Stimulated activated CD4-positive, alpha-beta T cell treated with anti-CD3 and anti-CD28 coated beads, Interleukin-1b, Interleukin-23, amount 100 ng/mL, for 4 hours (primary cell): ENCODE results near the gene TTI1.
"Not testable (repeated sequence)": the region's sequence is repeated elsewhere in the genome, so short reads cannot be mapped to it uniquely, and the experiment has no call there.

Source experiments
- DNase-seq, 2 donors: peaks; one replicate each; pipeline ENCODE4 v3.0.0-alpha.2; 2020; ENCODE audit warnings: low read depth in 2 of 2

The TTI1 gene

DNA sequence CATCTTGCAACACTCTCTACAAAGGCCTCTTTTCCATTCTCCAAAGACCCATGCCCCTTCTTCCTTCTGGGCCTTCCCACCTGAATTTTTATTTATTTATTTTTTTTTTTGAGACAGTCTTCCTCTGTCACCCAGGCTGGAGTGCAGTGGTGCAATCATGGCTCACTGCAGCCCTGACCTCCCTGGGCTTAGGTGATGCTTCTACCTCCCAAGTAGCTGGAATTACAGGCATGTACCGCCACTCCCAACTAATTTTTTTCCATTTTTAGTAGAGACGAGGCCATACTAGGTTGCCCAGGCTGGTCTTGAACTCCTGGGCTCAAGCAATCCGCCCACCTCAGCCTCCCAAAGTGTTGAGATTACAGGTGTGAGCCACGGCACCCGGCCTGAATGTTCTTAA lies 23.8 kb downstream of the TTI1 start:
- DNase-seq: not testable (repeated sequence)

DNA sequence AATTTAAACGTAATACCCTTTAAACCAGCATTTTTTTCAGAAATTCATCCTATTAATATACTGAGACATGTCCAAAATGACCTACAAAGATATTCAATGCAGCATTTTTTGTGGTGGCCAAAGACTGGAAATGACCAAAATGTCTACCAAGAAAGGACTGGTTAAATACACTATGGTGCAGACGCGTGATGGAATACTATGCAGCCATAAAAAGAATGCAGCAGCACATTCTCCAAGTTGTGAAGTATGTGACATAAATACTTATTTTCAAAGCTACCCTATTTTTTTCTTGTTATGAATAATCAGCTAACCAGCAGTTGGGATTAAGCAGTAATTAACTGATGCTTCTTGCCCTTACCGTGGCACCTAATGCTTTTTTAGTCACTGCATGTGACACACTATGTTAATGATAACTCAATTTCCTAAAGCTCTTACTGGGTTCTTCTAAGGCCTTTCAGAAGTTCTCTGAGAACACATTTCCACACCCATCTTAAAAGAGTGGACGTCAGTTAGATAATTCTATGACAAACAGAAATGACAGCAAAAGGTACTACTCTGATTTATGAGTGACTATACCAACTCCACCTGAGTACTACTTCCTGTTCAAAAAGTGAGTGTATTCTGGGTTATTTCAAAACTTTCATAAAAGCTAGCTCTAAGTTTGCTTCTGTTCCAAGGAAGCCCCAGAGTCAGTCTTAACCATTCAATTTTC lies 24.9 kb downstream of the TTI1 start:
- DNase-seq: no peak

DNA sequence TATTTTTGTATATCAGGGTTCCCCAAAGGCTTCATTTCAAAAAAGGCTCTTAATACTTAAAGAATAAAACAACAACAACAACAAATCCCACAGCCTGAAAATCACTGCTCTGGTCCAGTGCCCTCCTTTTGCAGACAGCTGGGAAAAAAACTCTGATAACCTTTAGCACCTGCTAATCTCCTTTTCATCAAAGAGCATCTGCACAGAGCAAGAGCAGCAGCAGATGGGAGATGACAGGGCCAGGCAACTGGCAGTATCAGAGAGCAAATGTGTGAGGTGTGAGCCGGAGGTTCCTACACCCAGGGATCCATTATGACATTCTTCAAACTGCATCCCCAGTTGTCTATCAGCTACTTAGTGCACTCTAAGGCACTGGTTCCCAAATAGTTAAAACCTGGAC lies 25.7 kb downstream of the TTI1 start:
- DNase-seq: no peak

DNA sequence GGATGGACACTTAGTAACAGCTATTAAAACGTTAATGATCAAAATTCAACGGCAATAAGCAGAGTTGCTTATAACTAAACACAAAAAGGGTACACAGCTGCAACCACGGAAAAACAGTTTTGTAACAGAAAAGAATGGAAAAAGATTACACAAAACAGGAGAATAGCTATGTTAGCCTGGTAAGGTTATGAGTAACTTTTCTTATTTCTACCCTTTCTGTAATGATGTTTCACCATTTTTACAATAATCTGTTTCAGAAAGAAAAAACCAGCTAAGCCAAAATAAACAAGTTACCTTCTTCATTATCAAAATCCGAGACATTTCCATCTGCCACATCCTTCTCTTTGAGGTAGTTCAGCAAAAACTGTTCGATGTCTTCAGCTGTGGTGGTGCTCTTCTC lies 27.4 kb downstream of the TTI1 start:
- DNase-seq: no peak

DNA sequence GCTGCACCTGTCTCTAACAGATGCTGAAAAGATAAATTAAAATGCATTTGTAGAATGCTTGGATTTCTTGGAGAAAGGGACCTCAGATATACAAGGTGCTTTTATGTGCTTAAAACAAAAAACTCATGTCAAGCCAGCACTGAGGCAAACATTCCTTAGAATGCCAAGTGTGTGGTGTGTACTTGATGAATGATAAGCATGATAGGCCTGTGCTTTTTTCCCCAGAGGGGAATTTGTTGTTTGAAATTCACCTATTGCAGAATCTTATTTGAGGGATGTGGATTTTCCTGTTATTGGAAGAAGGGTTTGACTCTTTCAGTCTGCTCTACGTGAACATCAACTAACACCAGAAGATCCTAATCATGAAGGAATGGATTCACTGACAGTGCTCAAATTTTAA lies 28.8 kb downstream of the TTI1 start:
- no peak for DNase-seq

DNA sequence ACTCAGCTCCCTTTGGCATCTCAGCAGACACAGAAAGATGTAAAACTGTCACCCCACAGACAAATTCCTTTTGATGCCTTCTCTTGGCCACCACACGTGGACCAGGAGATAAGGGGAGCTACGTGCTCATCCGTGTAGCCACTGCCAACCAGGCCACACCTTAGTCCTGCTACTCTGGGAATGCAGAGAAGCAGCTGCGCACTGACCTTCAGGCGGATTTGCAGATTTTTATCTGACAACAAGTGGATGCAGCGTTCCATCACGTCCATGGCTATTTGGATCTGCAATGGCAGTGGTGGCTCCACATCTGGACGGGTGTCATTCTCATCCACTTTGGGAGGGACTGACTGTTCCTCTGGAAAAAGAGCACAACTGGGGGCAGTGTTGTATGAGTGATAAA lies 30.8 kb downstream of the TTI1 start:
- no peak for DNase-seq

DNA sequence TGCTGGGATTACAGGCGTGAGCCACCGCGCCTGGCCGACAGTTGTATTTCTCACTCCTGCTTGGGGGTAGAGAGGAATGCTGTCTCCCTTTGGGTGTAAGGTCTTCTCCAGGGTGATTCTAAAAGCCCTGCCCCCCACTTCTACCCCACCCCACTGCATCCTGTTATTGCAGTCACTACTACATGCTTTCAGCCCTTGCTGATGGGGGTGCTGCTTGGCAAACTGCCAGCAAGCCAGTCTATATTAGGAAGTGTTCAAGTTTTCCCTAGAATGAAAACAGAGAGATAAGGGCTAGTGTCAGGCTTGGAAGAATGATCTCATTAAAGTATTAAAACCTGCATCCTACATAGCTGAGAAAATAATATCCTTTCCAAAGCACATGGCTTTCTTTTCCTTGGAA lies 31.3 kb downstream of the TTI1 start:
- no peak for DNase-seq

DNA sequence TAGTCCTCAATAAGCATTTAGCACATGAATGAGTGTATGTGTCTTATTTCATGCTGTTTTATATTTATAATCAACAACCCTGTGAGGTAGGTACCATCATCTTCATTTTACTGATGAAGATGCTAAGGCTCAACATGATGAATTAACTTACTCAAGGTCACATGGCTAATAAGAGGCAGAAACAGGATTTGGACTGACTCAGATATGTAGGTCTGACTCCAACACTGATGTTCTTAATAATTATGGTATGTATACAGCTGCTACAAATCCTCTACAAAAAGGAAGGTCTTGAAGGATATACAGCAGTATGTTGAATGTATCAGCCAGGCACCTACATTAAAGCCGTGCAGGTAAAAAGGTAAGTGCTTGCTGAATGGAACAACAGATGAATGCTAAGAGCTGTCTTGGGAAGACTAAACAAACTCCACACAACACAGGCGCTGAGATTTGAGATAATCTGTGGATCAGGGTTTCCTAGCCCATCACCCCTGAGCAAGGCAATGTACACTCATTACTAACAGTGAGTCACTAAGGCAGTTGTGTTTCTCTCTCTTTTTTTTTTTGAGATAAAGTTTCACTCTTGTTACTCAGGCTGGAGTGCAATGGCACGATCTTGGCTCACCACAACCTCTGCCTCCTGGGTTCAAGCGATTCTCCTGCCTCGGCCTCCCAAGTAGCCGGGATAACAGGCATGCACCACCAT lies 31.9 kb downstream of the TTI1 start:
- no peak for DNase-seq

DNA sequence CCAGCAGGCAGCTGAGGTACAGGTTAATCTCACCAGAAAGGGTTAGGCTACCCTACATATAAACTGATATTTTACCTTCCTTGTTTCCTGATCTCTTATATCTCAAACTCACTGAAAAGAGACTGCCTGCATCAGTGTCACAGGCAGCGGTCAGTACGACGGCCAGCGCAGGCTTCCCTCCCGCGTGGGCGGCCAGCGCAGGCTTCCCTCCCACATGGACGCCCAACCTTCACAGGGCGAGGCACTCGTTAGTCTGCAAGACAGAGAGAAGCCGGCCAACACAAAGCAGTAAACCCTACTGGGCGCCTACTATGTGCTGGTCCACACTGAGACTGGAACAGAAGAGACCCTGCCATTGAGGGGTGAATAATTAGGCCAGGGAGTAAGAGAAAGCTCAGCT lies 33.0 kb downstream of the TTI1 start:
- no peak for DNase-seq

DNA sequence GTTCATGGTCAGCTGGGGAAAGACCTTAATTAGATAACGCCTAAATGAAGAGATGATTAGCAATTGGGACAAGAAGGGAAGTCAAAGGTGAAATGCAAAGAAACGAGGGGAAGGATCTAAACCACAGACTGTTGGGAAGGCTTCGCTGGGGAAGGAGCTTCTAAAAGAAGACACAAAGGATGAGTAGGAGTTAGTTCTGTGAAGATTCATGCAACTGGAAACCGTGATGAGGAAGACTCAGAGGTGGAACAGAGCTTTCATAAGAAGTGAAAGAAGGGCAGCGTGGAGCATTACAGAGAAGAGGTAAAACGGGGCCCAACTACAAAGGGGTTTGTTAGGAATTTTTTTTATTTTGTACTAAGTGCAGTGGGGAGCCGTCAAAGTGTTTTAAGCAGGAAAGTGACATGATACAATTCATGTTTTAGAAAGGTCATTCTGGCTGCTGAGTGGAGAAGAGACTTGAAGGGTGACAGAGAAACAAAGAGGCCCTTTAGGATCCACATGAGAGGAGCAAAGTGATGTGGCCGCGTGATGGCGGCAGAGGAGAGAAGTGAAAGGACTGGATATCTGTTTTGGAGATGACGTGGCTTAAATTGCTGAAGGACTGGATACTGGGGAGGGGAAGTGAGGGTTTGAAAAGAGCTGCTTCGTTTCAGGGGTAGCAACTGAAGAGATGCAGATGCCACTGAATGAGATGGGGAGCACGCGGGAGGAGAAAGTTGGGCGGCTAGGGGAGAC lies 33.6 kb downstream of the TTI1 start:
- no peak for DNase-seq

DNA sequence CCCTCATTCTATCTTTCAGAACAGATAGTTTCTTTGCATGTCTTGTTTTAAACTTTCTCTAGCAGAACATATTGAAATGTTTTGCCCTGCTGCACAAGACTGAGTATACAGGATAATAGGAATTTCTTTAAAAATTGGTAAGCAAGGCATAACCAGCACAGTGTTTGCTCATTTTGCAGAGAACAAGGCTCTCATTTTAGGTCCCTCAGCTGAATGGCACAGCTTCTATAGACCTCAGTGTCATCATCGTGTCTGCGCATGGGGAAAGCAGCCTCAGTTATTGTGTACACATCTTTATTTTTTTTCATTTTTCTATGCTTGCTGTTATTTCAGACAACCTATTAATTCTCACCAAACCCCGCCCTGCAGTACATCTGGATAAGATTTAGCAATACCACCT lies 35.7 kb downstream of the TTI1 start:
- DNase-seq: no peak

DNA sequence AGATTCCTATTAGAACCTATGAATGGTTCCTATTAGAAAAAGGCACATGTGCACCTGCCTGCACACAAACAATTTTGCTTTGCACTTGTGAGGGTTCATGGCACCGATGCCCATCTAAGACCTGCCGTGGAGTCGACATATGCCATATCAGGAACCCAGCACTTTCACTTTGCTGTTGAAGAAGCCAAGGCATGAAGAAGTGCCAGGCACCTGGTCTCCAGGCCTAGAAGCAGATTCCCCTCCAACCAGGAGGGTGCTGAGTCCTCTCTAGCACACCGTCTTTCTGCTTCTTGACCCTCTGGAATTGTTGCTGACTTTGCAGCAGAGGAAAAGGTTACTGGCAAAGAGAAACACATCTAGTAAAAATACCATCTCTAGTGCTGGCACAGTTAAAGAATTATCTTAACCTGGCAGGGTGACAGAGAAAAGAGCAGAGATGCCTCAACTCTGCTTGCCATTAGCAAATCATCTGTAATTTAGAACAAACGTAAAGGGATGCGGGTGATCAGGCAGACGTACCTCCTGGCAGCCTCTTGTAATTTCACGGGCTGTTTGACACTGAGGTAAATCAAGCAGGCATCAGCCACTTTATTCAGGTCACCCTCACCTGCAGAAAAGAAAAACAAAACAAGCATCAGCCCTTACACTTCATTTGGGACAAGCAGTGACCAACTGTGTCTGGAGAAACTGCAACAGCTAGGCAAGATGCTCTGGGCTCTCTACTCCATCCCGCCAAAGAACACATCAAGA lies 37.2 kb downstream of the TTI1 start:
- DNase-seq: no peak

DNA sequence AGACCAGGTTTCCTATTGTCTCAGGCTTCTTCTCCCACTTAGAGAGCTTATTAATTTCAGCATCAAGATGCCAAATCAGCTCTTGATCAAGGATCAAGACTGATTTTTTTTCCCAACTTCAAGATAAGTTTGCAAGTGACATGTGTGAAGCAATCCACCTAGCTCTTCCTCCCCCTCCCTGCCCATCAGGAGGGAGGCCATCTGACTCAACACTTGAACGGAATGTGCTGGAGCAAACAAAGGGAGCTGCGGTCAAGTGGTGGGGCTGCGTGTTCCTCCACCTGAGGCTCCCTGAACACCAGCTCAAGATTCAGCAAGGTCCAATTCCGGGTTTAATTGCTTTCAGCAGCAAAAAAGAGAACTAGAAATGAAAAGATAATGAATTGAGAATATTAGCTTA lies 38.7 kb downstream of the TTI1 start:
- DNase-seq: no peak

DNA sequence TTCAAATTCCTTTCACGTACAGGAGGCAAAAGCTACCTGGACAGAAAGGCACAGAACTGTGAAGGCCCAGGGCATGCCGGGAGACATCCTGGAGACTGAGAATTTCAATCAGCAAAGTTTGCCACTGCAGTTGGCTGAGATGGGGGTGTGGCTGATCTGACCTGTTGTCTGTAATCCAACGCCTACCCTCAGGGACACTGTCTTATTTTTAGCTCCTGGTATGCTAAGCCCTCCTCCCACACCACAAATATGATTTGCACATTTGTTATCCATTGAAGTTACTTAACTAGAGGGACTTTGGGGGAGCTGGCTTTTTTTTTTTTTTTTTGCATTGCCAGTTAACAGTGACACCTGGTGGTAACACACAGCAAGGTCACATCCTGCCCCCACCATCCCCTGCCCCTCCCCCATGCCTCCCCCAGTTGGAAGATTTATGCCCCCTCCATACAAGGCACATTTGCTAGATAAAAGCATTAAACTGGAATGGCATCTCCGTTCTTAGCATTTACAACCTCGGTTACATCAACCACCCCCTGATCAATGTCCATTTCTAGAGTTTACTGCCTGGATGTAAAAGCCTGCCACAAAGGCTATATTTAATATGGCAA lies 40.4 kb downstream of the TTI1 start:
- peak in 1 of 2 donors; percentile 12 for DNase-seq

DNA sequence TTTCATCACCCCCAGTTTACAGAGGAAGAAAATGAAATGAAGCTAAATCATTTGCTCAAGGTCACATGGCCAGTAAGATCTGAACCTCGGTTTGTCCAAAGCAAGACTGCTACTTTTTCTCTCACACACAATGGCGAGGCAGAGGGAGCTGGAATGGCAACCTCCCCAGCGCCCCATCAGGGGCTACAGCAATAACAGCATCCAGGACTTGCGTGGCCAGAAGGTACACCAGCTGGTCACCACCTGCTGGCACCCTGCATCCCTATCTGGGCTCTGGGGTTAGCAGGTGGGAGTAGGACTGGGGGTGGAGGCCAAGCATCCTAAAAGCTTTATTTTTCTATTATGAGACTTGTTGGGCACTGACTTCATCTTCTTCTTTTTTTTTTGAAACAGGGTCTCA lies 41.3 kb downstream of the TTI1 start:
- no peak for DNase-seq

DNA sequence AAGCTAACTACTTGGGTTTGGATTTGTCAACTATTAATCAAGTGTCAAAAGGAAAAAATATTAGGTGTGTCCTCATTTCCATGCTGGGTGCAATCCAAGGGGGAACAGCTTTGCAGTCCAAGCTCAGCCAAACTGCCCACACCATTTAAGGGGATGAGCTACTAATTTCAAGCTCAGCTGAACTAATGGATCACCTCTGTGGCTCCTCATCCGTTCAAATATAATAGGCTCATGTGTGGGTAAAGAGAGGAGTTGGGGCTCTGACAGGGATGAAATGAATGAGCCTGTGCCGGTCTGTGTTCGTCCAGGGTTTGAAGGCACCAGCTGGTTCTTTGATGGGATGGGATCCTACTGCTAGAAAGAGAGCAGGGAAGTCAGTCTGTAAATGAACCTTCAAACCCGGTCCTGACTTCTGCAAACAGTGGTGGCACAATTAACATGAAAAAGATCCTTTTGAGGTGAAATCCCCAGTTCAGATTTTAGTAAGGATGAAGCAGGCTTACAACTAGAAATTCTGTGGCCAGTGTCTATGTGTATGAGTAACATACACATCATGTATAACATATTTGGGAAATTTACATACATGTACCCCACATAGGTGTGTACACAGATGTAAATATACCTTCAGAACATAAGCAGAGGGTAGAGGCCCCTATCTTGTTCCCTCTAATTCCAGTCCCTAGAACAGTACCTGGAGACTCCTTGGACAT lies 41.9 kb downstream of the TTI1 start:
- no peak for DNase-seq

DNA sequence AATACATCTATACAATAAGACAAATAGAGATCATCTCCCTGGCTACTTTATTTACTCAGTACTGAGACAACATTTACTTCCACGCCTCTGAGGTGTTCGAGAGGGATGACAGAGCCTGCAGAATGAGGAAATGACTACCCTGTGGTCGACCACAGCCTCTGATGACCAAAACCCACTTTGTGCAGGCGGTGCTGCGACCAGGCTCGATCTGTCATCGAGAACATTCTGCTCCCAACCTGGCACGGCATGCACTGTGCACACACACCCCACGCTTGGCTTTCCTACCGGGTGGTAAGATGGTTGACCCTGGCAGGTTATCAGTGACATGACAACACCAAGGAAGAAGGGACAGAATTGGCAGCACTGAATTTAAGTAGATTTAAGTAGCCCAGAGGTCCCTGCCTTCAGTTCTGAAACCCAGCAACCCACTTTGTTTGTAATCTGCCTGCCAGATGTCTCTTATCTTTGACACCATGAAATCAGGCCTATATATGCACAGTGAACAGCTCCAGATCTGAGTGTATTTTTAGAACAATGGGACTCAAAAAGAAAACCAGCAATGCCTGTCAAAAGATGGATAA lies 42.6 kb downstream of the TTI1 start:
- no peak for DNase-seq

DNA sequence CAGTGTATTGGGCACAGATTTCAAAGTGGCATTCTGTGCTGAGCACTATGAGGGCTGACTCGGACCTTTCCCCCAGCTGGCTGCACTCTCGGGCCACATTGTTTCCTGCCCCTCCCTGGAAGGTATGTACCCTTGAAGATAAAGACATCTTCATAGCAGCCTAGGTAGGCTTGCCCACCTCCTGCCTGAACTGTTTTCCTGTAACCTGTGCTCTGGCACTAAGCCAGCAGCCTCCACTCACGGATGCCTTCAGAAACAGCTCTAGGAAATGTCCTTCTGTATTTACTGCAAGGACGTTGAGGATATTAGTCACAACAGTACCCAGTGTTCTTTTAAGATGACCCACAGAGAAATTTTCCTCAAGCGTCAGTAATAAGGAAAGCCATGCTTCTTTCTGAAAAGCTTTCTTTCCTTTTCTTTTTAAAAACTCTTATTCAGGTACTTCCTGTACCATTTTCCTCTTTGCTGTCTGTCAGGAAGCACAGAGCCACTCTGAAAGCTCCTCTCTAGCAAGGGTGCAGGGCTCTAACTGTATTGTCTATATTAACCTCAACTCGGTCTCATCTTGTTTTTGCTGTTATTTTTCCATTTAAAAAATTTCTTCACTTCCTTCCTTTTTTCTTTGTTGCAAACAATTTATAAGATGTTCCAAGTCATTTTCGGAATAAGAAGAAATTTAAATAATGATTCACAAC lies 43.5 kb downstream of the TTI1 start:
- no peak for DNase-seq

DNA sequence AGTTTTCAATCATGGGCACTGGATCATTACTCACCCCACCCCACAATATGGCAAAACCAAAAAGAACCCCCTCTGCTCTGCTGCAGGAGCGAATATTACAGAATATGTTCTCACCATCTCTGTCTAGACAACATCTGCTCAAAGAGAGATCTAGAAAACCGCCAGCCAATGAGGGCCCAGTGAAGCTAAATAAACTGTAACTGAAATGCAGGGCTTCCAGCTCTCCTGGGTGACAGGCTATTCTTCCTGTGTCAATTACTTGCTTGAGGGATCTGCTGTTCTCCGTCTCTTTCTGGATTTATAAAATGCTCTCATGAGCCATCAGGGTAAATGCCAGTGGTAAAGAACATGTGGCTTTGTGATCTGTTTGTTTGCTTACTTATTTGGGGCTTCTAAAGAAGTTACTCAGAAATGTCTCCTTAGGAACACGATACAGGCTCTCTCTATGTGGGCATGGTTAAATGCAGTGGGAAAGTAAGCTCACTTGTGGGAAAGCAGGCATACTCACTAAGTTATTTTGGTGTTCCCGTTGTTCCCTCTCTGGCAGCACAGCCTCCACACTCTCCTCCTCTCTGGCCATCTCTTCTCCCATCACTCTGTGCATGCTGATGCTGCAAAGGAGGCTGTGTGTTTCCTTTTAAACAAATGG lies 44.8 kb downstream of the TTI1 start:
- no peak for DNase-seq
